ENCODE measurements around the gene DDX50. TPM values are rescaled to one million over a fixed set of nuclear protein-coding genes. Genes with fewer than 3 reads are reported as not detected.
A peak's percentile ranks its signal among the peaks of the same experiment; 100 is the strongest.

Gene DDX50
- total RNA-seq, 1 experiment from 2014 or later = 46.9 TPM

DNA sequence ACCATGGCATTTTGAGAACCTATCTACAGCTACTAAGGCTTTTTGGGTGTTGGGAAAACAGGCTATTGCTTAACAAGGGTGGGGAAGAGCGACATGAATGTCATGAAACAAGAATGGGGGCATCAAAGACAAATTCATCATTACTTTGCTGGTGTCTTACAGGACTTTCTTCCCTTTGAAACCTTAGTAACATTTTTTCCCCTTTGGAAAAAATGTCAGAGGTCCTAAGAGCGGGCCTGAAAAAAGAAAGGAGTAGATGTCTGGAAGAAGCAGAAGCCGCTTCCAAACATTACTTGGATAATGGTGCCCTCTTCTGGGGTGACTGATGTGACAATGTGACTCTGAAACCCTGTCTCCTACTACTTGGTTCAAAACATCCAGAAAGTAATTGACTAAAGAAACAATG is 3.8 kb upstream of the DDX50 start:
- TF ChIP-seq POLR2AphosphoS5 (IDR thresholded peaks at IDR 0.05; ENCODE audit: low read depth, low read length) (no peak), TCF7L2 (IDR thresholded peaks at IDR 0.05; ENCODE audit: low read depth, low read length) (no peak), SIN3A (IDR thresholded peaks at IDR 0.05; ENCODE audit: borderline replicate concordance, insufficient read depth, low read depth, low read length) (no peak)
- TF ChIP-seq, protein P1, sequence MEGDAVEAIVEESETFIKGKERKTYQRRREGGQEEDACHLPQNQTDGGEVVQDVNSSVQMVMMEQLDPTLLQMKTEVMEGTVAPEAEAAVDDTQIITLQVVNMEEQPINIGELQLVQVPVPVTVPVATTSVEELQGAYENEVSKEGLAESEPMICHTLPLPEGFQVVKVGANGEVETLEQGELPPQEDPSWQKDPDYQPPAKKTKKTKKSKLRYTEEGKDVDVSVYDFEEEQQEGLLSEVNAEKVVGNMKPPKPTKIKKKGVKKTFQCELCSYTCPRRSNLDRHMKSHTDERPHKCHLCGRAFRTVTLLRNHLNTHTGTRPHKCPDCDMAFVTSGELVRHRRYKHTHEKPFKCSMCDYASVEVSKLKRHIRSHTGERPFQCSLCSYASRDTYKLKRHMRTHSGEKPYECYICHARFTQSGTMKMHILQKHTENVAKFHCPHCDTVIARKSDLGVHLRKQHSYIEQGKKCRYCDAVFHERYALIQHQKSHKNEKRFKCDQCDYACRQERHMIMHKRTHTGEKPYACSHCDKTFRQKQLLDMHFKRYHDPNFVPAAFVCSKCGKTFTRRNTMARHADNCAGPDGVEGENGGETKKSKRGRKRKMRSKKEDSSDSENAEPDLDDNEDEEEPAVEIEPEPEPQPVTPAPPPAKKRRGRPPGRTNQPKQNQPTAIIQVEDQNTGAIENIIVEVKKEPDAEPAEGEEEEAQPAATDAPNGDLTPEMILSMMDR (IDR thresholded peaks at IDR 0.05) = no peak; the same call in 1 of the 2 replicates
- TF ChIP-seq, protein P2, sequence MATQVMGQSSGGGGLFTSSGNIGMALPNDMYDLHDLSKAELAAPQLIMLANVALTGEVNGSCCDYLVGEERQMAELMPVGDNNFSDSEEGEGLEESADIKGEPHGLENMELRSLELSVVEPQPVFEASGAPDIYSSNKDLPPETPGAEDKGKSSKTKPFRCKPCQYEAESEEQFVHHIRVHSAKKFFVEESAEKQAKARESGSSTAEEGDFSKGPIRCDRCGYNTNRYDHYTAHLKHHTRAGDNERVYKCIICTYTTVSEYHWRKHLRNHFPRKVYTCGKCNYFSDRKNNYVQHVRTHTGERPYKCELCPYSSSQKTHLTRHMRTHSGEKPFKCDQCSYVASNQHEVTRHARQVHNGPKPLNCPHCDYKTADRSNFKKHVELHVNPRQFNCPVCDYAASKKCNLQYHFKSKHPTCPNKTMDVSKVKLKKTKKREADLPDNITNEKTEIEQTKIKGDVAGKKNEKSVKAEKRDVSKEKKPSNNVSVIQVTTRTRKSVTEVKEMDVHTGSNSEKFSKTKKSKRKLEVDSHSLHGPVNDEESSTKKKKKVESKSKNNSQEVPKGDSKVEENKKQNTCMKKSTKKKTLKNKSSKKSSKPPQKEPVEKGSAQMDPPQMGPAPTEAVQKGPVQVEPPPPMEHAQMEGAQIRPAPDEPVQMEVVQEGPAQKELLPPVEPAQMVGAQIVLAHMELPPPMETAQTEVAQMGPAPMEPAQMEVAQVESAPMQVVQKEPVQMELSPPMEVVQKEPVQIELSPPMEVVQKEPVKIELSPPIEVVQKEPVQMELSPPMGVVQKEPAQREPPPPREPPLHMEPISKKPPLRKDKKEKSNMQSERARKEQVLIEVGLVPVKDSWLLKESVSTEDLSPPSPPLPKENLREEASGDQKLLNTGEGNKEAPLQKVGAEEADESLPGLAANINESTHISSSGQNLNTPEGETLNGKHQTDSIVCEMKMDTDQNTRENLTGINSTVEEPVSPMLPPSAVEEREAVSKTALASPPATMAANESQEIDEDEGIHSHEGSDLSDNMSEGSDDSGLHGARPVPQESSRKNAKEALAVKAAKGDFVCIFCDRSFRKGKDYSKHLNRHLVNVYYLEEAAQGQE (IDR thresholded peaks at IDR 0.05; ENCODE audit: insufficient read depth in 1 of 2, low read depth in 2 of 2, low read length in 1 of 2) = no peak
- ATAC-seq (peak; percentile 36; the same call in 1 of the 2 replicates), DNase-seq (ENCODE audit: low read depth, low spot score) (peak; percentile 50)
- ChIA-PET CTCF (interaction anchor here (0.7 kb wide), 2 partner anchors 43 to 70 kb away, joined by 6 to 9 read pairs; partner anchors contain the start of gene STOX1), POLR2A (interaction anchor here (0.5 to 0.7 kb wide), 2 partner anchors 114 to 145 kb away, joined by 5 to 16 read pairs; no protein-coding TSS in a partner anchor)
- Histone ChIP-seq H3K36me3 (ENCODE audit: control insufficient read depth, insufficient read depth, low read length) (peaks cover 5% of the 10 kb centered on the region; the same call in 1 of the 2 replicates), H3K27ac (ENCODE audit: low read length) (no peak overlapping the region), H3K9me3 (ENCODE audit: control insufficient read depth, insufficient read depth, low read depth, low read length) (no peaks in the 10 kb centered on the region), H3K27me3 (ENCODE audit: control insufficient read depth, insufficient read depth, low read length) (no peaks in the 10 kb centered on the region), H3K4me1 (ENCODE audit: control insufficient read depth, insufficient read depth, low read length) (peaks cover 13% of the 10 kb centered on the region), H3K4me3 (ENCODE audit: low read depth in 2 of 2, low read length in 2 of 2) (no peak overlapping the region)
- in situ Hi-C loops (cut with HindIII; ENCODE audit: low pct_unique_long_range_greater_than_20kb, low sequenced_read_pairs) = no loop called here
- intact Hi-C loops (cut with micrococcal nuclease; ENCODE audit: unreplicated experiment) = loop anchor here (5.0 kb wide), 1 partner anchor 105 kb away; no protein-coding TSS in a partner anchor
- BruUV-seq (replicated peaks) = no TSS peak

DNA sequence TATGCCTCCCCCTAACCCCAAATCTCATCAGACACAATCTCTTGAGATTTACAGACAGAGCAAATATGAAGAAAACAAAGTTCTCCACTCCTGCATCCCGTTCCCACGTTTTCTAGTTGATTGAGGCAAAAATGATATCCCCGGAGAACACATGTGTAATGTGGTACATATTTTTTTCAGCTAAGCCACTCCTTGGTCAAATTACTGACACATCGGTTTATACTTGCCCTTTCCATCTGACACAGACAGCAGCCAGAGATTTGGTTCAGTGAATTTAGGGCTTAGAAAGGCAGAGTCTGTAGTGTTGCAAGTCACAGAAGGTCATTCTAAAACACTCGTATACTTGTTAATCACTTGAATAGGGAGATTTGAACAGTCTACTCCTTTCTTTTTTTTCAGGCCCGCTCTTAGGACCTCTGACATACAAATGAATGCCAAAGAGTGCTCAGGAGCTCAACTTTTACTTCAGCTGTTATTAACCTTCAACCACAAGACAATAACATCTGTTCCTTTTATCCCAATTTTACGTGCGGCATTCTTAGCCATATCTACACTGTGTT is 1.8 kb upstream of the DDX50 start:
- no peak for ATAC-seq
- intact Hi-C loops (cut with micrococcal nuclease; ENCODE audit: unreplicated experiment) = loop anchor here (5.0 kb wide), 1 partner anchor 107 kb away; no protein-coding TSS in a partner anchor
- DNase-seq (ENCODE audit: low read depth, low spot score) = no peak
- POLR2A ChIA-PET = no interaction called here
- Histone ChIP-seq H3K36me3 (ENCODE audit: control insufficient read depth, insufficient read depth, low read length) (peaks cover 5% of the 10 kb centered on the region; the same call in 1 of the 2 replicates), H3K27ac (ENCODE audit: low read length) (peak overlapping the region; percentile 98; the same call in 1 of the 2 replicates), H3K27me3 (ENCODE audit: control insufficient read depth, insufficient read depth, low read length) (no peaks in the 10 kb centered on the region), H3K9me3 (ENCODE audit: control insufficient read depth, insufficient read depth, low read depth, low read length) (no peaks in the 10 kb centered on the region), H3K4me3 (ENCODE audit: low read depth in 2 of 2, low read length in 2 of 2) (no peak overlapping the region), H3K4me1 (ENCODE audit: control insufficient read depth, insufficient read depth, low read length) (peaks cover 16% of the 10 kb centered on the region)
- TF ChIP-seq, protein P1 (IDR thresholded peaks at IDR 0.05) = no peak
- no peak for TF ChIP-seq TCF7L2 (IDR thresholded peaks at IDR 0.05; ENCODE audit: low read depth, low read length)
- TF ChIP-seq, protein P2 (IDR thresholded peaks at IDR 0.05; ENCODE audit: insufficient read depth in 1 of 2, low read depth in 2 of 2, low read length in 1 of 2) = no peak
- TF ChIP-seq POLR2AphosphoS5 (IDR thresholded peaks at IDR 0.05; ENCODE audit: low read depth, low read length) = no peak
- TF ChIP-seq SIN3A (IDR thresholded peaks at IDR 0.05; ENCODE audit: borderline replicate concordance, insufficient read depth, low read depth, low read length) = no peak
- BruUV-seq (replicated peaks) = no TSS peak
- CTCF ChIA-PET = interaction anchor here (0.6 kb wide), 1 partner anchor 119 kb away, joined by 3 read pairs; no protein-coding TSS in a partner anchor
- in situ Hi-C loops (cut with HindIII; ENCODE audit: low pct_unique_long_range_greater_than_20kb, low sequenced_read_pairs) = no loop called here
